ENCODE results near the gene CRCP.

DNA sequence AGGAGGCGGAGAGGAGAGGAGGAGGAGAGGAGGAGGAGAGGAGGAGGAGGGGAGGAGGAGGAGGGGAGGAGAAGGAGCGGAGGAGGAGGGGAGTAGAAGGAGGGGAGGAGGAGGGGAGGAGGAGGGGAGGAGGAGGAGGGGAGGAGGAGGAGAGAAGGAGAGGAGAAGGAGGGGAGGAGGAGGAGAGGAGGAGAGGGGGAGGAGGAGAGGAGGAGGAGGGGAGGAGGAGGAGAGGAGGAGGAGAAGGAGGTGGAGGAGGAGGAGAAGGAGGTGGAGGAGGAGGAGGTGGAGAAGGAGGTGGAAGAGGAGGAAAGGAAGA is 15.5 kb upstream of the CRCP start:
- no peak for TF ChIP-seq POLR2A (IDR thresholded peaks at IDR 0.05)
- TF ChIP-seq, protein P1, sequence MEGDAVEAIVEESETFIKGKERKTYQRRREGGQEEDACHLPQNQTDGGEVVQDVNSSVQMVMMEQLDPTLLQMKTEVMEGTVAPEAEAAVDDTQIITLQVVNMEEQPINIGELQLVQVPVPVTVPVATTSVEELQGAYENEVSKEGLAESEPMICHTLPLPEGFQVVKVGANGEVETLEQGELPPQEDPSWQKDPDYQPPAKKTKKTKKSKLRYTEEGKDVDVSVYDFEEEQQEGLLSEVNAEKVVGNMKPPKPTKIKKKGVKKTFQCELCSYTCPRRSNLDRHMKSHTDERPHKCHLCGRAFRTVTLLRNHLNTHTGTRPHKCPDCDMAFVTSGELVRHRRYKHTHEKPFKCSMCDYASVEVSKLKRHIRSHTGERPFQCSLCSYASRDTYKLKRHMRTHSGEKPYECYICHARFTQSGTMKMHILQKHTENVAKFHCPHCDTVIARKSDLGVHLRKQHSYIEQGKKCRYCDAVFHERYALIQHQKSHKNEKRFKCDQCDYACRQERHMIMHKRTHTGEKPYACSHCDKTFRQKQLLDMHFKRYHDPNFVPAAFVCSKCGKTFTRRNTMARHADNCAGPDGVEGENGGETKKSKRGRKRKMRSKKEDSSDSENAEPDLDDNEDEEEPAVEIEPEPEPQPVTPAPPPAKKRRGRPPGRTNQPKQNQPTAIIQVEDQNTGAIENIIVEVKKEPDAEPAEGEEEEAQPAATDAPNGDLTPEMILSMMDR (IDR thresholded peaks at IDR 0.05) = no peak

All from sigmoid colon (tissue), 3 donors.